Erythroblast (primary cell): ENCODE measurements around the gene NRF1.

Experiments
- DNase-seq, 2 experiments: peaks; one replicate each; lab custom pipeline; 2025; lab: John Stamatoyannopoulos, UW
- GATA1 ChIP-seq: IDR thresholded peaks from 2 replicates; pipeline ENCODE4 v1.6.1; 2011; ENCODE audit warnings: low read depth, mild to moderate bottlenecking, control low read depth, low read length, moderate library complexity
- POLR2A ChIP-seq: IDR thresholded peaks from 2 replicates; pipeline ENCODE4 v1.6.1; 2011; ENCODE audit warnings: mild to moderate bottlenecking, low read length

The NRF1 gene

DNA sequence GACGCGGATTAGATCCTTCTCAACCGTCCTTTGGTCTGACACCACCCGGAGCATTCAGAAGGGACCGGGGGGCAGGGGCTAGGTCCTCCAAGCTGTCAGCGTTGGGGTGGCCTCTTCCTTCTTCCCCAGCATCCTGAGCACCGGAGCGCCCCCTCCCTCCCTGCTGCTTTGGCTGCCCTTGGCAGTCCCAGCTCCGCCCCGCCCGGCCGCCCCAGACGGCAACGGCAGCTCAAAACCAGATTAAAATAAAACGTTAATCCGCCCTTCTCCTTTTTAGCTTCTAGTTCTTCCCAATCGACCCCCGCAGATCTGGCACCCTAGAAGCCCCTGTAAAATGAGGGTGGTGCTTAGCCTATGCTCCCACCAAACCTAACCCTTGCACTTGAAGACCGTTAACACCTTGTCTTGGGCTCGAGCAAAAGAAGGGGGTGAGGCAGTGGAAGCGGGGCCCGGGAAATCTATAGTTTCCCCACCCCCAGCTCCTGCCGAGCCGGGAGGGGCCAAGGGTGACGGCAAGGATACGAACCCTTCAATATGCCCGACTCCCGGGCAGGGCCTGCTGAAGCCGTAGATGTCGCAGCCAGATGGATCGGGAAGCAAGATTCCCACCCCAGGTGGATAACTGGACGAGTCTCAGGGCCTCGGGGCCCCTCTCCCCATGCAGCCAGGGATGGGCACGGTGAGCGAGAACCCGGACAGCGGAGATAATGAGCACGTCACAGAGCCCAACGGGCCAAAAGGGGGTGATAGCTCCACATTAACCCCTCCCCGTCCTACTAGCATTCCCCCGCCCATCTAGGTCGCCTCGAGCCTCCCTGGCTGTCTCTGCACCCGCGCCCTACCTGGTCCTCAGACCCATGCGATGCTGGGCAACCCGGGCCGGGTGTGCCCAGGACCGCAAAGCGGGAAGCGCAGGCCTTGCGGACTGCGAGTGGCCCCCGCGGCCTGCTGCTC lies 169.7 kb downstream of the NRF1 start:
- DNase-seq = peak; percentile 39 to 48
- TF ChIP-seq GATA1 = no peak
- no peak for TF ChIP-seq POLR2A

DNA sequence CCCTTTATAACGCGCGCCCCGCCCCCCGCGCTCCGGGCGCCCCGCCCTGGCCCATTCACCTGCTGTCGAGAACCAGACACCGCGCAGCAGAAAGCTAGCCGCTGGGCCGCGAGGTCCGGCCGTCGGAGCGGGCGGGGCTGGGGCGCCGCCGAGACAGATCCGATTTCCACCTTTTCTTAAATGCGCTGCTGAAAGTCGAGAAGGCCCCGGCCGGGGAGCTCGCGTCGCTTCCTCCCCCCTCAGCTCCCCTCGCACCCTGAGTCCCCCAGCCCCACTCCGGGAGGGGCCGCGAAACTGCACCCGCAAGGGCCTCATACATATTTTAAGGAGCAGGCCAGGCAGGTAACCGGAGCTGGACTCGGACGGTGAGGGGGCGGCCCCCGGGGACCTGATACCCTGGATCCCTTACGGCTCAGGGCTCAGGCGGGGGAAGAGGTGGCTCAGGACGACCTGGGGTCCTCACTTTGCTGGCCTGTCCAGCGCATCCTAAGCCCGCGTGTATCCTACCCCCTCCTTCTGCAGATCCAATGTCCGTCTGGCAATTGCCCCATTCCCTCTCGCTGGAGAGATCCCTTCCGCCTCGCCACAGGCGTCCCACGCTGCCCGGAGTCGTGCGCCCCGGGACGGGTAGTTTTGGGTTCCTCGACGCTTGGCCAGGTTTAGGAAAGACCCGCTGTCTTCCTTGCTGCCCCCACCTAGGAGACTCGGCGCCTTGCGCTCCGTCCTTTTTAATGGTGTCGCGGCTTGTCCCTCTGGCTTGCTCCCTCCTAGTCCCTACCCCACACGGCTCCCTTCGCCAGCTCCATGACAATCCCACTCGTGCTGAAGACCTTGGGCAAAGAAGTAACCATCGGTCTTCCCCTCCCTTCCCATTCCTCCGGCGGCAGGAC lies 170.7 kb downstream of the NRF1 start:
- peak in 1 of 2 experiments; percentile 44 for DNase-seq
- no peak for TF ChIP-seq POLR2A
- TF ChIP-seq GATA1 = no peak

DNA sequence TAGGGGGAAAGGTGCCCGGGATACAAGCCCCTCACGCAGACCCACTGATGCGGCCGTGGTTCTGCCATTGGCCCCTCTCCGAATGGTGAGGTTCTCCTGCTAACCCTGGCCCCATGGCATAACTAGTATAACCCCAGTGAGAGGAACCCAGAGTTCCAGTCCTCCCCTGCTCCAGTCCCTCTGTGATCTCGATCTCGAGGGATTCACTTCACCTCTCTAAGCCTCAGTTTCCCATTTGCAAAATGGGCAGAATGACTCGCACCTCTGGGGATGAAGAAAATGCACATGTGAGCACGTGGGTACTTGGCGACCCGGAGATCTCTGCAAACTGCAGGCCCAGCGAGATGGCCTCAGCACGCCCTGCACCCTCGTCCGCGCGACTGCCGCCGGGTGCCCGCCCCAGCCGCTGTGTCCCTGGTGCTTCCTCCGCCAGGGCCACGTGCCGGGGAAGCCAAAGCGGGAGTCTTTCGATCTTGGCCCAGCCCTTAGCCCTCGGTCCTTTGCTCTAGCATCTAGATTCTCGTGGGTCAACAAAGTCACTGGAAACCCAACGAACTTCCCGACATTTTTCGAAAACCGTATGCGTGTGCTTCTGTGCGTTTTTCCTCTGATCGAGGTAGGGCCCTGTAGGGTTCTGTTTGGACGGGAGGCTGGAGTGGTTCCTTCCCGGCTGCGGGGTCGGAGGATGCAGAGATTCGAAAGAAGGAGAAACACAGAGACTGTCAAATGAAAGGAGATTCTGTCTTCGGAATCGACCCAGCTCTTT lies 171.5 kb downstream of the NRF1 start:
- DNase-seq = peak; percentile 19 to 24

DNA sequence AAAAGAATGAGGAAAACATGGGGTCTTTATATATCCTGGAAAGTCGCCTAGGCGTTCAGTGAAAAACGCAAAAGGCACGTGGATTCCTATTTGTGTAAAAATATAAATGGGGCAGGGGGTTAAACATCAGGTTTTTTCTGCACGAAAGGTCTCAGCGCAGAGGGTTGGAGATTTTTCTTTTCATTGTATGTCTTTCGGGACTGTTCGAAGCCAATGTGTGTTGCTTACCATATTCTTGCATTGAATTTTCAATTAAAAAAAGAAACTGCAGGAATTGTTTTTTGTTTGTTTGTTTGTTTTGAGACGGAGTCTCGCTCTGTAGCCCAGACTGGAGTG lies 172.0 kb downstream of the NRF1 start:
- no peak for TF ChIP-seq POLR2A
- TF ChIP-seq GATA1 = no peak
- no peak for DNase-seq

More for the DNA sequence above, 171.5 kb downstream of the NRF1 start:
- TF ChIP-seq POLR2A (no peak), GATA1 (no peak)

DNA sequence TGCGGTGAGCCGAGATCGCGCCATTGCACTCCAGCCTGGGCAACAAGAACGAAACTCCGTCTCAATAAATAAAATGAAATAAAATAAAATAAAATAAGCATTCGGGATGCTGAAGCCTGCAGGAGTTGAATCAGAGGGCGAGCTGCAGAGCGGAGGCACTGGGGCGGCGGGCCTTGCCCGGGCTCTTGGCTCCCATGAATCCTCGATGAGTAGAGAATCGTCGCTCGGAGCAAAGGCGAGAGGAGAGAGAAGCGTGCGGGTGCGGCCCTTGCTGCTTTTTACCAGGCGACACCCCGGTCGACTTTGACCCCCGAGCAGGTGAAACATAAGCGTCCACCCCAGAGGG lies 172.9 kb downstream of the NRF1 start:
- DNase-seq = no peak
- TF ChIP-seq GATA1 (no peak), POLR2A (no peak)

DNA sequence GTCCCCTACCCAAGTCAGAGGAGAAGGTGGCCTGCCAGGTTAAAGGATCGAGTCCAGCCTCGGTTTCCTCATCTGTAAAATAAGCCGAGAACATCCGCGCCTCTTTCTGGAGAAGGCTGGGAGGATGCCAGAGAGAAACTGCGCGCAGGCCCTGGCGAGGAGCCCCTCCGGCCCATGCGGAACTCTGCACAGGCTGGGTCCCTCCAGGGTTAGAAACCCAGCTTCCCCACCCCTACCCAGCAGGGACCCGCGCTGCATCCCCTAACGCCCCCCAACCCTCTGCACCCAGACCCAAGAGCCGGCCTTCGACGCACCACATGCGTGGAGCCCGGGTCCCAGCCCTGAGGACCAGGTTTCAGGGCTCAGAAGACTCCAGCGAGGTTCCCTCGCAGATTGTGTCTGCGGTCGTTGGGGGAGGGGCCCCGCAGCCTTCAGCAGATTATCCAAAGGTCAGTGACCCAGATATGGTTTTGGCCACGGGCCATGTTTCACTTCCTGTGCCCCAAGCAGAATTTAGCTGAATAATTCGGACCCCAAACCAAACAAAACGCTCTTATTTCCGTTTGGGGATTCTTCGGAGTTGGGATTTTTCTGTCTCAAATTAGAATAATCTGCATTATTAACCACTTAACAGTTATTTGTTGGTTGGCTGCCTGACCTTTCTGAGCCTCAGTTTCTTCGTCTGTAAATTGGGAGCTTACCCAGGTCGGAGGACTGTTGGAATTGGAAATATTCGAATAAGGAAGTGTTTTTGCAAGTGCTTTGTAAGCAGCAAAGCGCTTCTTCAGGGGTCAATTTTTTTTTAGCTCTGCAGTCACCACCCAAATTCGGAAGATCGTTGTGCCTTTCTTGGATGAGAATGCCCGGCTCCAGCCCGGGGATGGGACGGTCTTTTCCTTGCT lies 173.5 kb downstream of the NRF1 start:
- TF ChIP-seq POLR2A = no peak
- peak; percentile 40 to 49 for DNase-seq

DNA sequence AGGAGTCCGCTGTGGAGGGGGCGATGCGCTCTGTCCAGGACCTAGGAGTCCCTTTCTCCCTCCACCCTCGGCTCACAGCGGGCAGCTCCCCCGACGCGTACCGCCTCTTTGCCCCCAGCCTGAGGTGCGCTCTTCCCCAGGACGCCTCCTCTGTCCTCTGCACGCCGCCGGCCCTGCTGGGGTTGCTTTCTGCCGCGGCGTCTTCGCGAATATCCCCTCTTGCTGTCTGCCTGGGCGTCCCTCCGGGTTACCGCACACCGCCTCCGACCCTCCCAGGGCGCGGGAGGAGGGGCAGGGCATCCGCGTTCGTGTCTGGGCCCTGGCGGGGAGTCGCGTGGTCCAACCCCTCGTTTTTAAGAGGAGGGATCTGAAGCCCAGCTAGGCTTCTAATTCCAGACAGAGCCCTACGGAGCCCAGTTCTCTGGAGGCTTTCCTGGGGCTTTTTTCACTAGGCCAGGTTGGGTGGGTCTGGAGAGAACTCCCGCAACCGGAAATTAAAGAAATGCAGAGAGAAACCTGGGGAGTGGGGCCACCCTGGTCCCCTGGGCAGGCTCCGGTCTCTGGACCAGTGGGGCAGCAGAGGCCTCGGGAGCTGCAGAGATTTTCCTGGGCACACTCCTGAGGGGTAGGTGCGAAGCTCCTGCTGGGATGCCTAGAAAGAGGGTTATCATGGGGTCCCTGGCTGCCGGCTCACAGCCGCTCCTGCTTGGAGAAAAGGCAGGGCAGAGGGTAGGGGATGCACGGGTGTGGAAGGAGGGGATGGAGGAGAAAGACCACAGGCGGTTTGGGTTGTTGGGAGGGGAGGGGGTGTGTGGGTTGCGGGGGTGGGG lies 174.4 kb downstream of the NRF1 start:
- no peak for DNase-seq
- TF ChIP-seq POLR2A (no peak), GATA1 (no peak)

DNA sequence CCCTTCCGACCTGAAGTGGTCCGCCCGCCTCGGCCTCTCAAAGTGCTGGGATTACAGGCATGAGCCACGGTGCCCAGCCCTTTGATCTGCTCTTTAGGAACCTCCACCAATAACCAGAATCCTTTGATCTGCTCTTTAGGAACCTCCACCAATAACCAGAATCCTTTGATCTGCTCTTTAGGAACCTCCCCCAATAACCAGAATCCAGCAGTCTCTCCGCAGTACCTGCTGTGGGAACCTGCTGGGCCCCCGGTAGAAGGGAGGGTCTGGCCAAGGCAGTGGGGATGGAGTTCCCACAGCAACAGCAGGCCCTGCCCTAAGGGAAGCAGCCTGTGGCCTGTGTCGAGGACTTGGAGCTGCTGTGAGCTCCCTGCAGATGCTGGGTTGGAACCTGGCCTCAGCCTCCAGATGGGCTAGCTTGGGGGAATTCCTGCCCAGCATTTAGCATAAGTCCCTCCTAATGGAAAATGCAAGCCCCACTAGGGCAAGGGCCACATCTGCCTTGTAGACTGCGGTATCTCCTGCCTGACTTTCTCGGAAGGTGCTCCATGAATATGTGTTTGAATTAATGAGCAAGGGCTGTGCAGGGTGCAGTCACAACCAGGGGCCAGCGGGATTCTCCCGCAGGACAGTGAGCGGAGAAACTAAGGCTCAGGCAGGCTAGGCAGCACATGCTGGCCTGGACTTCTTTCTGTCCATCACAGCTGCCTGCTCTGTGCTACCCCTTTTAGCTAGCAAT lies 175.5 kb downstream of the NRF1 start:
- DNase-seq = no peak
- TF ChIP-seq GATA1 (no peak), POLR2A (no peak)

DNA sequence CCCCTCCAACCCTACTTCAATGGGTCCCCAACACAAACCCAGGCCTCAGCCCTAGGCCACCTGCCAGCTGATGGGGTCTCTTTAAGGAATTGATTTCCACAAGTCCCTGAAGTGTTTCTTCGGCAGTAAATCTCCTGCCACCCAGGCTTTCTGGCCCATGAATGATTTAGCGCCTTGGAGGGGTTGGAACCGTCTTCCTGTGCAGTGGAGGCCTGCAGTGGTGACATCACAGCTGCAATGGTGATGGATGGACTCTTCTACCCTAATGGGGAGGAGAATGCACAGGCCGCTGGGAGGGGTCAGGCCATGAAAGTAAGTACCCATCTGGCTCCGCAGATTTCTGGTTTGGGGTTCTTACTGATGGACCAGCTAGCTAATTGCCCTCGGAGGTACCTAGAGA lies 177.5 kb downstream of the NRF1 start:
- TF ChIP-seq GATA1 (no peak), POLR2A (no peak)
- DNase-seq = no peak

DNA sequence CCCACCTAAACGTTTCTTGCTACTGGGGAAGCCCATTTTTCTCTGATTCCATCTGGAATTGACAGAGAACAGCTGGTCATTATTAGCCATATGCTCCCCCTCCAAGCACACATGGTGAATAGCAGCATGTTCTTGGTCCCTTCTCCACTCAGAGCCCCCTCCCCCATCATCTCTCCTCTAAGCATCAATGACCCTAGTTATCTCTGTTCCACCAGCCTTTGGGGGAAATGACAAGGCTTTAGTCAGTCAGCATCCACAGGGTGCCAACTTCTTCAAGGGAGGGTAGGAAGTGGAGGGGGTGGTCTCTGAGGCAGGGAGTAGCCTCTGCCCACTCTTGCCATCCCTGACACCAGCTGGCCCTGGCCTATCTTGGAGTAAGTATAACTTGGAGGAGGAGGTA lies 178.1 kb downstream of the NRF1 start:
- TF ChIP-seq GATA1 (no peak), POLR2A (no peak)
- DNase-seq = no peak

DNA sequence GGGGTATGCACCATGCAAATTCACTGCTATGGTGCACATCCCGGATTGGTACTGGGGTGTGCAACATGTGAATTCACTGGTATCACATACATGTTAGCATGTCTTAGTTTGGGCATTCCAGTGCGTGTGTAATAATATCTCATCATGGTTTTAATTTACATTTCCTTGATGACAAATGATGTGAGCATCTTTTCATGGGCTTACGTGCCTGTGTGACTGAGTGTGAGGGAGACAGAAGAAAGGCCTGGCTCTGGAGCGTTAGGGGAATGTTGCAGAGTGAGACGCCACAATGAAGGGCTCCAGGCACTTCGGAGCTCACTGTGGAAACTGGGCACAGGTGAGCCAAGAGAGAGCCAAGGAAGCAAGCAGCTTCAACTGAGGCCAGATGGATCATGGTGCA lies 178.6 kb downstream of the NRF1 start:
- TF ChIP-seq POLR2A (no peak), GATA1 (no peak)

More for the DNA sequence above, 178.6 kb downstream of the NRF1 start:
- DNase-seq = no peak
